Measurements from ENCODE around the gene TEP1. TPM values are rescaled to one million over a fixed set of nuclear protein-coding genes. Genes with fewer than 3 reads are reported as not detected.
A peak's percentile ranks its signal among the peaks of the same experiment; 100 is the strongest.
"Not testable (repeated sequence)": the region's sequence is repeated elsewhere in the genome, so short reads cannot be mapped to it uniquely, and the experiment has no call there.

Gene TEP1
- total RNA-seq, 4 donors from 2014 or later: 22.9 to 38.8 (median 27.8) TPM

DNA sequence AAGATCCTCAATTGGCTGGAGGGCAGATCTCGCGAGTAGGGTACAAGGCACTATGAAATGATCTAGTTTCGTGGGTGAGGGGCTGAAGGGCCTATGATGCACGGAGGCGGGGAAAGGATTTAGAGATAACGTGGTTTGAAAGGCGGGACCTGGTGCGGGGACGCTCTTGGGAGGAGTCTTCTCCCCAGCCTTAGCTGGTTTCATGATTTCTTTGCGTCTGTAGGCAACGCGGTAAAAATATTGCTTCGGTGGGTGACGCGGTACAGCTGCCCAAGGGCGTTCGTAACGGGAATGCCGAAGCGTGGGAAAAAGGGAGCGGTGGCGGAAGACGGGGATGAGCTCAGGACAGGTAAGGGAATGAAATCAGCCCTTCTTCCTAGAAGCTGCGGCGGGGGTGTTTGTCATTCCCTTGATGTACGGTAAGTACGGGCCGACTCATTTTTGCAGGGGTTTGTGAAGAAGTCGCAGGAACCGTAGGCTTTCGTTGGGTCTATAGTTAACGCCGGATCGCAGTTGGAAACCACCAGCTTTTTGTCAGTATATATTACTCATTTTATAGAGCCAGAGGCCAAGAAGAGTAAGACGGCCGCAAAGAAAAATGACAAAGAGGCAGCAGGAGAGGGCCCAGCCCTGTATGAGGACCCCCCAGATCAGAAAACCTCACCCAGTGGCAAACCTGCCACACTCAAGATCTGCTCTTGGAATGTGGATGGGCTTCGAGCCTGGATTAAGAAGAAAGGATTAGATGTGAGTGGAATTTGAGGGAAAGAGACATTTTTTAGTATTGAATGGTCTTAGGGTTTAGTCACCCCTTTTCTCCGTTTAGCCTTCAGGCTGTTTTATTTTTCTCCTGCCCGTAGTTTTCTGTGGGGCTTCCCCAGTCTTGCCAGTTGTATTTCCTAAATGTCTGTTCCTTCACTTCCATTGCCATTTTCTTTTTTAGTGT, 42.3 kb upstream of the TEP1 start:
- peak; percentile 88 for ATAC-seq (ENCODE audit: low FRiP score)
- no peak for DNase-seq (ENCODE audit: low spot score)
- TF ChIP-seq, protein P1, sequence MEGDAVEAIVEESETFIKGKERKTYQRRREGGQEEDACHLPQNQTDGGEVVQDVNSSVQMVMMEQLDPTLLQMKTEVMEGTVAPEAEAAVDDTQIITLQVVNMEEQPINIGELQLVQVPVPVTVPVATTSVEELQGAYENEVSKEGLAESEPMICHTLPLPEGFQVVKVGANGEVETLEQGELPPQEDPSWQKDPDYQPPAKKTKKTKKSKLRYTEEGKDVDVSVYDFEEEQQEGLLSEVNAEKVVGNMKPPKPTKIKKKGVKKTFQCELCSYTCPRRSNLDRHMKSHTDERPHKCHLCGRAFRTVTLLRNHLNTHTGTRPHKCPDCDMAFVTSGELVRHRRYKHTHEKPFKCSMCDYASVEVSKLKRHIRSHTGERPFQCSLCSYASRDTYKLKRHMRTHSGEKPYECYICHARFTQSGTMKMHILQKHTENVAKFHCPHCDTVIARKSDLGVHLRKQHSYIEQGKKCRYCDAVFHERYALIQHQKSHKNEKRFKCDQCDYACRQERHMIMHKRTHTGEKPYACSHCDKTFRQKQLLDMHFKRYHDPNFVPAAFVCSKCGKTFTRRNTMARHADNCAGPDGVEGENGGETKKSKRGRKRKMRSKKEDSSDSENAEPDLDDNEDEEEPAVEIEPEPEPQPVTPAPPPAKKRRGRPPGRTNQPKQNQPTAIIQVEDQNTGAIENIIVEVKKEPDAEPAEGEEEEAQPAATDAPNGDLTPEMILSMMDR (IDR thresholded peaks at IDR 0.05): no peak

DNA sequence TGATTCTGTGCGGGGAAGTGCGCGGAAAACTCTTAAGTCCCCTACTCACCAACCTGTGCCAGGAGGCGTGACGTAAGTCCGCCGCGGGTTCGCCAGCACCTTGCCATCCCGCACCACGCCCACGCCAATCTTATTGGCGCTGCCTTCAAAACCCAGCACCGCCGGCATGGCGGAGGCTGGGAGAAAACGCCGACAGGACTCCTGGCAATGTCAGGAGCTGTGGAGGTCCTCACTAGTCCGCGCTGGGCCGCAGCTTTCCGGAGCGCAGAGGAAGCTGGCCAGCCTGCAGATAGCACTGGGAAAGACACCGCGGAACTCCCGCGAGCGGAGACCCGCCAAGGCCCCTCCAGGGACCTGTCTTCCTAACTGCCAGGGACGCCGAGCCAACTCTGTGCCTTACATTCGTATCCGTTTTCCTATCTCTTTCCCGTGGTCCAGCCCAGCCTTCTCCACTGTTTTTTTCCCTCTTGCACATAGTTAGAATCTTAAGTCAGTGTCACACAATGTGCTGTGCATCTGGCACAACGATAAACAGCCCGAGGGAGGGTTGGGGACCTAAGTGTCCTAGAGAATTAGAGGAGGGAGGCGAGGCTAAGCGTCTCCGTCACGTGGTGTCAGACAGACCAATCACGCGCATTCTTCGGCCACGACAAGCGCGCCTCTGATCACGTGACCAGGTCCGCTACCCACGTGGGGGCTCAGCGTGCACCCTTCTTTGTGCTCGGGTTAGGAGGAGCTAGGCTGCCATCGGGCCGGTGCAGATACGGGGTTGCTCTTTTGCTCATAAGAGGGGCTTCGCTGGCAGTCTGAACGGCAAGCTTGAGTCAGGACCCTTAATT, 41.4 kb upstream of the TEP1 start, which contains the start of the genes APEX1 and OSGEP:
Gene APEX1 (plus strand): TSS at position 711 of the 839 bp plus-strand sequence. CDS start 420 bp downstream, outside the sequence.
Gene OSGEP (minus strand): TSS at position 297 of the 839 bp plus-strand sequence. CDS start 129 bp downstream, at position 168.
- DNase-seq (ENCODE audit: low spot score) (peak; percentile 96), ATAC-seq (ENCODE audit: low FRiP score) (peak; percentile 87)
- TF ChIP-seq, protein P1 (IDR thresholded peaks at IDR 0.05): no peak

DNA sequence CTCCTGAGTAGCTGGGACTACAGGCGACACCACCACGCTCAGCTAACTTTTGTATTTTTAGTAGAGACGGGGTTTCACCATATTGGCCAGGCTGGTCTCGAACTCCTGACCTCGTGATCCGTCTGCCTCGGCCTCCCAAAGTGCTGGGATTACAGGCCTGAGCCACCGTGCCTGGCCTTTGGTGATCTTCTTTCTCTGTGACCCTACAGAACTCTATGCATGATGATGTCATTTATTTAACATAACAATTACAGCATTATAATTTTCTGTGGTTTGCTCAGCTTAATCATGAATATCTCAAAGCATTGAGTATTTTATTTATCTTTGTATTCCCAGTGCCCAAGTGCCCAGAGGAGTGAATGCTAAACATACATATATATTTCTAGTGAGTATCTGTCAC, 39.5 kb upstream of the TEP1 start:
- not testable (repeated sequence) for ATAC-seq (ENCODE audit: low FRiP score)

DNA sequence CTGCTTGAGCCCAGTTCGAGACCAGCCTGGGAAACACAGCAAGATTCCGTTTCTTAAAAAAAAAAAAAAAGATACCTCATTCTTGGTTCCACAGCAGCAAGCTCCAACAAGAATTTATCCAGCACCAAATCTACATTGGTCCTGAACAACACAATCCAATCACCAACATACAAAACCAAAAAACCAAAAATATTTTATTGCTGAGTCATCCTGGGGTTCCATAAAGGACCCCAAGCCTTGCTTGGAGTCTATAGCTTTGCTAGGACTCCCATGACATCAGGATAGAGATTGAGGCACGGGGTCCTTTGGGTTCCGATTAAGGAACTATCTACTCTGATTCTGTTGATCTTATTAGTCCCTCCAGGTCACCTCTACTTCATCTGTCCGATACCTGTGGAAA, 33.6 kb upstream of the TEP1 start:
- TF ChIP-seq, protein P1 (IDR thresholded peaks at IDR 0.05): no peak
- DNase-seq (ENCODE audit: low spot score) (no peak), ATAC-seq (ENCODE audit: low FRiP score) (no peak)

More for the DNA sequence above, 39.5 kb upstream of the TEP1 start:
- not testable (repeated sequence) for DNase-seq (ENCODE audit: low spot score)

DNA sequence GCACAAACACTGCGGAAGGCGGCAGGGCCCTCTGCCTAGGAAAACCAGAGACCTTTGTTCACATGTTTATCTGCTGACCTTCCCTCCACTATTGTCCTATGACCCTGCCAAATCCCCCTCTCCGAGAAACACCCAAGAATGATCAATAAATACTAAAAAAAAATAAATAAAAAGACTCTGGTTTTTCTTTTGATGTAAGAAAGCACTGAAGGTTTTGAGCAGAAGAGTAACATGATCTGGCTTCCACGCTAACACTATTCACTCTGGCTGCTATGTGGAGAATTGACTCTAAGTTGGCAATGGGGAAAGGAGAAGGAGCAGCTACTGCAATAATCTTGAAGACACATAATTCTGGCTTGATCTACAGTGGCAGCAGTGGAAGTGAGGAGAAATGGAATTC, 30.3 kb upstream of the TEP1 start:
- not testable (repeated sequence) for DNase-seq (ENCODE audit: low spot score); ATAC-seq (ENCODE audit: low FRiP score)

DNA sequence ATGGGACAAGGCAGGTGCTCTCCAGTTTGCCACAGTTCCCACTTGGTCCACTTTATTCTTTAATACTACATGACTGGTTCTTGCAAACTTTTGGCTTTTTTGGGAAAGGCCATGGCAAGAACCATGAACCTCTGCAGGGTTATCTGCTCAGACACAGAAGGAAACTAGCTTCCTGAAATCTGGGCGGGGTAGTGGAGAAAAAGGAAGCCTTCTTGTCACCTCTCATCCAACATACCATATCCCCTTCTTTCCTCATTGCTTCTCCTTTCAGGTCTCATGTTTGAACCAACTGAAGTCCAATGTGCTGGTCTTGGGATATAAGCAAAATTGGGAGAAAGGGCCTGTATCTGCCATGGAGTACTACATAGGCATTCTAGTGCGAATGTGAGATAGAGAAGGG, 28.2 kb upstream of the TEP1 start:
- TF ChIP-seq, protein P1 (IDR thresholded peaks at IDR 0.05): no peak
- ATAC-seq (ENCODE audit: low FRiP score) (no peak), DNase-seq (ENCODE audit: low spot score) (no peak)

DNA sequence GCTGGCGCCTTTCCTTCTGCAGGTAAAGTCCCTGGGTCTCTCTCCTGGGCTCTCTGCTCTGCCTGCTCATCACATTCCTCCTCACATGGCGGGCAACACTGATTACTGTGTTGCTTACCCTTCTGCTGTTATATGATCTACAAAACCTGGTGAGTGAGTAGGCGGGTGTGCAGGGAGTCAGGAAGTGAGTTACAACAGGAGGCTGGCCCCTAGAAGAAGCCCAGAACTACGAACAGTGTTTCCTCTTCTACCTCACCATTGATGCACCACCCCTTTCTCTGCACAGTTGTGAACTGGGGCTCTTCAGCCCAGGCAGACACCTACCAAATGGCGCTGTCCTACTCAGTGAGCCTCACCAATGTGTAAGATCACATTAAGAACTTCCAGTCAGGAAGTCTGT, 27.6 kb upstream of the TEP1 start:
- TF ChIP-seq, protein P1 (IDR thresholded peaks at IDR 0.05): no peak
- ATAC-seq (ENCODE audit: low FRiP score) (no peak), DNase-seq (ENCODE audit: low spot score) (no peak)
